CD14-positive monocyte (primary cell): ENCODE data around the gene MDN1. TPM values are rescaled to one million over a fixed set of nuclear protein-coding genes. Genes with fewer than 3 reads are reported as not detected.

Experiments
- DNase-seq, 3 donors: peaks; one replicate each; pipeline ENCODE4 v3.0.0-alpha.2; 2011 to 2022
- H2AFZ ChIP-seq: 2 replicates; pipeline ENCODE4 v1.6.0; 2012; ENCODE audit warnings: mild to moderate bottlenecking, low read depth, low read length, inconsistent platforms; ENCODE audit not compliant: insufficient read depth, poor library complexity, severe bottlenecking
- H3K27ac ChIP-seq, 2 donors: 1 replicate in 1 of 2; 2 replicates in 1 of 2; pipeline ENCODE4 v1.5.1; 2012 to 2013; ENCODE audit warnings: low read length in 2 of 2, control low read depth in 1 of 2, inconsistent platforms in 1 of 2, low read depth in 1 of 2, mild to moderate bottlenecking in 1 of 2
- H3K27me3 ChIP-seq, 2 donors: one replicate each; pipeline versions ENCODE4 v1.6.0 to v1.6.1; 2011 to 2013; ENCODE audit warnings: low read length in 2 of 2; ENCODE audit not compliant: control insufficient read depth in 2 of 2, insufficient read depth in 2 of 2
- H3K36me3 ChIP-seq, 2 donors: replicated peaks in 1 of 2; 1 replicate in 1 of 2; 2 replicates in 1 of 2; pipeline versions ENCODE4 v1.5.1 to v1.6.1; 2012 to 2013; ENCODE audit warnings: low read length in 2 of 2, control low read depth in 1 of 2, inconsistent platforms in 1 of 2, mild to moderate bottlenecking in 1 of 2; ENCODE audit not compliant: insufficient read depth in 2 of 2, control insufficient read depth in 1 of 2
- H3K4me1 ChIP-seq, 2 donors: 1 replicate in 1 of 2; 2 replicates in 1 of 2; pipeline versions ENCODE4 v1.5.1 to v1.6.1; 2012 to 2013; ENCODE audit warnings: low read length in 2 of 2, control low read depth in 1 of 2, inconsistent platforms in 1 of 2, mild to moderate bottlenecking in 1 of 2, moderate library complexity in 1 of 2; ENCODE audit not compliant: insufficient read depth in 2 of 2, control insufficient read depth in 1 of 2
- H3K4me2 ChIP-seq: replicated peaks from 2 replicates; pipeline ENCODE3; 2012; ENCODE audit warnings: low read length, moderate library complexity, mild to moderate bottlenecking; ENCODE audit not compliant: poor library complexity, severe bottlenecking; ENCODE audit errors: extremely low read depth
- H3K4me3 ChIP-seq, 3 experiments: fragments of 200-600 bp in 1 of 3; sonication (generic) in 1 of 3; replicated peaks in 1 of 3; 1 replicate in 2 of 3; 2 replicates in 1 of 3; pipeline ENCODE4 v1.5.1; 2011 to 2013; ENCODE audit warnings: low read length in 3 of 3, mild to moderate bottlenecking in 3 of 3, control low read depth in 2 of 3, low read depth in 2 of 3, inconsistent platforms in 1 of 3, moderate library complexity in 1 of 3
- H3K79me2 ChIP-seq: 2 replicates; pipeline ENCODE4 v1.6.0; 2012; ENCODE audit warnings: mild to moderate bottlenecking, control low read depth, inconsistent platforms, low read length, moderate library complexity; ENCODE audit not compliant: insufficient read depth
- H3K9ac ChIP-seq: 2 replicates; pipeline ENCODE4 v1.6.0; 2017; ENCODE audit warnings: low read length, mild to moderate bottlenecking; ENCODE audit not compliant: insufficient read depth, poor library complexity, severe bottlenecking
- H3K9me3 ChIP-seq, 2 donors: replicated peaks in 1 of 2; 1 replicate in 1 of 2; 2 replicates in 1 of 2; pipeline versions ENCODE4 v1.5.1 to v1.6.1; 2012 to 2013; ENCODE audit warnings: low read length in 2 of 2, control low read depth in 1 of 2; ENCODE audit not compliant: control insufficient read depth in 1 of 2, insufficient read depth in 1 of 2
- H4K20me1 ChIP-seq: 2 replicates; pipeline ENCODE4 v1.6.0; 2012; ENCODE audit warnings: mild to moderate bottlenecking, low read length, control low read depth, moderate library complexity; ENCODE audit not compliant: insufficient read depth
- H3K27ac Mint-ChIP-seq, 7 donors: one replicate each; pipeline ENCODE4 v1.8.0; 2020; ENCODE audit warnings: mild to moderate bottlenecking in 7 of 7, mixed read lengths in 7 of 7, moderate library complexity in 6 of 7, inconsistent platforms in 2 of 7
- H3K27me3 Mint-ChIP-seq, 3 donors: one replicate each; pipeline ENCODE4 v1.8.0; 2021 to 2022; ENCODE audit warnings: low read depth in 3 of 3, mild to moderate bottlenecking in 3 of 3, mixed read lengths in 3 of 3, moderate library complexity in 3 of 3, inconsistent platforms in 1 of 3
- H3K36me3 Mint-ChIP-seq, 2 donors: one replicate each; pipeline ENCODE4 v1.8.0; 2020; ENCODE audit warnings: mixed read lengths in 2 of 2, inconsistent platforms in 1 of 2, mild to moderate bottlenecking in 1 of 2
- H3K4me1 Mint-ChIP-seq: one replicate; pipeline ENCODE4 v1.8.0; 2020; ENCODE audit warnings: mild to moderate bottlenecking, mixed read lengths
- H3K4me3 Mint-ChIP-seq, 2 donors: one replicate each; pipeline ENCODE4 v1.8.0; 2020; ENCODE audit warnings: mild to moderate bottlenecking in 2 of 2, mixed read lengths in 2 of 2, moderate library complexity in 1 of 2
- H3K9me3 Mint-ChIP-seq, 7 donors: one replicate each; pipeline ENCODE4 v1.8.0; 2020 to 2022; ENCODE audit warnings: mixed read lengths in 7 of 7, mild to moderate bottlenecking in 6 of 7, moderate library complexity in 6 of 7, inconsistent platforms in 2 of 7
- CTCF ChIP-seq: fragments of 200-600 bp; IDR thresholded peaks from one replicate; pipeline ENCODE4 v1.8.0; 2022; ENCODE audit warnings: antibody characterized with exemption, mild to moderate bottlenecking
- WGBS: methylation state at CpG from one replicate; pipeline ENCODE4 v1.1.5; 2013; ENCODE audit warnings: missing lambda C conversion rate; ENCODE audit not compliant: insufficient coverage; 5-methylcytosine and 5-hydroxymethylcytosine counted together
- intact Hi-C, 2 donors: fragments of 100-400 bp; cut with micrococcal nuclease; formaldehyde crosslinking; loops; one replicate each; pipeline versions ENCODE4 v1.15.0 to v1.15.1; 2023
- polyA plus RNA-seq, 3 donors: library from polyadenylated mRNA; depleted of rRNA in 1 of 3; unstranded in 2 of 3; stranded (reverse) in 1 of 3; fragments of 300-500 nt in 2 of 3; fragments of >200 nt in 1 of 3; fragmentation: Illumina TruSeq in 2 of 3; gene quantifications; 1 replicate in 2 of 3; 2 replicates in 1 of 3; pipeline ENCODE4 v1.2.3, GENCODE V29; 2012 to 2021

The MDN1 gene
- polyA plus RNA-seq, 3 donors, result 0.61 to 6.6 (median 1.8) TPM

GRCh38 chr6:89789980-89790379 lies 29.6 kb downstream of the MDN1 start:
- peaks cover 62 to 74% of the 10 kb centered on the region in 2 donors for H3K36me3 Mint-ChIP-seq
- H3K36me3 ChIP-seq, result peaks cover 34 to 63% of the 10 kb centered on the region in 2 donors

DNA sequence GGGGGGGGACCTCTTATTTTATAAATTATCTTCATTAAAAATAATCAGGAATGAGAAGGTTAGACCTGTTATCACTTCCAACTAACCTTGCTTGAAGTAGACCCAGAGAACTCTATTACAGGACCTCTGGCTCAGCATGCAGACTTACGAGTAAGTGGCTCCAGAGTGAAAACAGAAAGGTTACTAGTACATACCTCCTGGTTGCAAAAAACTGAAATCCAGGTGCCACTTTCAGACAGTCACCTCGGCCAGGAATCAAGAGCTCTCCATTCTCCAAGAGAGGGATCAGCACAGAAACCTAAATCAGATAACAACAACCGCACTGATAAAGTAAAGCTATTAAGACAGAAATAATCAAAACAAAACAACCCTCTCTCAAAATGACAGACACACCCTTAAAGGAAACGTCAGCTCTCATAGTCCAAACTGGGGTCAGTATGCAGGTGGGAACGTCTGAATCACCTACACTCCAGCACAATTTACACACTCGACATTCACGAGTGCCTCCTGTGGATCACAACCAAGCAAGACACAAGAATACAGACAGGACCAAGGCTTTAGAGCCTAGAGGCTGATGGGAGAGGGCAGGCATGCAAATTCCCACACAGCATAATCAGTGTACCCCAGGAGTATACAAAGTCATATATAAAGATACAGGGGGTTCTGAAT lies 31.8 kb downstream of the MDN1 start:
- Histone ChIP-seq H2AFZ (no peak overlapping the region), H3K4me2 (no peak overlapping the region), H3K27me3 (no peaks in the 10 kb centered on the region), H3K9ac (no peak overlapping the region), H3K27ac (no peak overlapping the region), H3K4me1 (no peaks in the 10 kb centered on the region), H3K9me3 (peaks cover 10 to 11% of the 10 kb centered on the region in 2 donors), H4K20me1 (no peaks in the 10 kb centered on the region), H3K4me3 (no peak overlapping the region), H3K36me3 (peaks cover 45 to 72% of the 10 kb centered on the region in 2 donors), H3K79me2 (no peaks in the 10 kb centered on the region)
- H3K9me3 Mint-ChIP-seq, result peaks cover 4 to 13% (median 8%) of the 10 kb centered on the region in 7 donors
- DNase-seq, result no peak
- TF ChIP-seq CTCF, result no peak
- peaks cover 0 to 2% (median 0%) of the 10 kb centered on the region in 3 donors for H3K27me3 Mint-ChIP-seq
- H3K36me3 Mint-ChIP-seq, result peaks cover 63 to 78% of the 10 kb centered on the region in 2 donors
- H3K27ac Mint-ChIP-seq, result peak overlapping the region in 1 of 7 donors; percentile 13
- intact Hi-C loops, result no loop called here
- no peak overlapping the region for H3K4me3 Mint-ChIP-seq
- H3K4me1 Mint-ChIP-seq, result no peaks in the 10 kb centered on the region
- WGBS, result 100% methylated on average over 4 of the region's 7 CpGs

More at GRCh38 chr6:89789980-89790379, 29.6 kb downstream of the MDN1 start:
- no peak overlapping the region for H3K9ac ChIP-seq
- peaks cover 0 to 3% of the 10 kb centered on the region in 2 donors for H3K4me1 ChIP-seq
- no peak overlapping the region for H3K27ac ChIP-seq
- H3K9me3 ChIP-seq, result no peaks in the 10 kb centered on the region
- H3K4me1 Mint-ChIP-seq, result peaks cover 11% of the 10 kb centered on the region
- H4K20me1 ChIP-seq, result no peaks in the 10 kb centered on the region
- intact Hi-C loops, result no loop called here
- no peaks in the 10 kb centered on the region for H3K79me2 ChIP-seq
- WGBS, result 100% methylated on average over 1 of the region's 1 CpG
- H3K4me2 ChIP-seq, result no peak overlapping the region
- no peaks in the 10 kb centered on the region for H3K9me3 Mint-ChIP-seq
- no peak for TF ChIP-seq CTCF
- no peaks in the 10 kb centered on the region for H3K27me3 ChIP-seq
- no peak overlapping the region for H3K4me3 ChIP-seq
- H3K4me3 Mint-ChIP-seq, result no peak overlapping the region
- H3K27me3 Mint-ChIP-seq, result peaks cover 0 to 2% (median 0%) of the 10 kb centered on the region in 3 donors
- DNase-seq, result no peak
- no peak overlapping the region for H3K27ac Mint-ChIP-seq
- H2AFZ ChIP-seq, result no peak overlapping the region
